GM10248 (cell line): Measurements from ENCODE around the gene SMIM13.
"Not testable (repeated sequence)": the region's sequence is repeated elsewhere in the genome, so short reads cannot be mapped to it uniquely, and the experiment has no call there.

Experiments
- CTCF ChIA-PET: fragments of 300-600 bp; sonication (Branson Sonifier 250); formaldehyde crosslinking; extraction: SDS; loops from one replicate; lab custom pipeline; 2021; ENCODE audit warnings: antibody characterized with exemption; lab: Yijun Ruan, JAX
- POLR2A ChIA-PET: fragments of 350-650 bp; sonication (Branson Sonifier 250); formaldehyde crosslinking; extraction: SDS; loops from one replicate; lab custom pipeline; 2020; ENCODE audit warnings: antibody characterized with exemption; lab: Yijun Ruan, JAX
- DNase-seq: peaks from one replicate; pipeline ENCODE4 v3.0.0; 2012; ENCODE audit errors: extremely low spot score
- CTCF ChIP-seq: IDR thresholded peaks from 2 replicates; pipeline ENCODE4 v1.5.1; 2012; ENCODE audit warnings: mild to moderate bottlenecking, low read depth; ENCODE audit errors: extremely low read depth, missing control alignments, control extremely low read depth

SMIM13 gene

GRCh38 chr6:11078266-11078665, 15.4 kb upstream of the SMIM13 start:
- ChIA-PET CTCF (interaction anchor here (0.8 to 2.7 kb wide), 4 partner anchors 9 to 123 kb away, joined by 3 to 8 read pairs (median 6); no protein-coding TSS in a partner anchor), POLR2A (no interaction called here)
- DNase-seq: no peak
- TF ChIP-seq CTCF: no peak

- no peak for DNase-seq
- TF ChIP-seq CTCF: no peak
- POLR2A ChIA-PET: no interaction called here
- CTCF ChIA-PET: interaction anchor here (1.0 to 2.1 kb wide), 5 partner anchors 8 to 18 kb away, joined by 3 to 23 read pairs (median 3); partner anchors contain the start of gene SMIM13
Observed at GRCh38 chr6:11080296-11080695, 13.3 kb upstream of the SMIM13 start.

GRCh38 chr6:11083491-11083890, 10.1 kb upstream of the SMIM13 start:
- CTCF ChIA-PET: interaction anchor here (1.1 to 1.8 kb wide), 3 partner anchors 10 to 129 kb away, joined by 4 to 5 read pairs (median 4); partner anchors contain the start of gene SMIM13
- DNase-seq: no peak
- TF ChIP-seq CTCF: no peak
- POLR2A ChIA-PET: no interaction called here

GRCh38 chr6:11083956-11084355, 9.7 kb upstream of the SMIM13 start:
- POLR2A ChIA-PET: no interaction called here
- DNase-seq: no peak
- no peak for TF ChIP-seq CTCF
- CTCF ChIA-PET: interaction anchor here (1.2 to 1.8 kb wide), 2 partner anchors 10 to 129 kb away, joined by 4 to 5 read pairs; partner anchors contain the start of gene SMIM13

- TF ChIP-seq CTCF: no peak
- POLR2A ChIA-PET: no interaction called here
- DNase-seq: no peak
- CTCF ChIA-PET: interaction anchor here (0.7 kb wide), 1 partner anchor 17 kb away, joined by 3 read pairs; no protein-coding TSS in a partner anchor
Observed at GRCh38 chr6:11085758-11086435, 7.7 kb upstream of the SMIM13 start.

GRCh38 chr6:11087141-11087812, 6.4 kb upstream of the SMIM13 start:
- POLR2A ChIA-PET, DNase-seq: not testable (repeated sequence)
- CTCF ChIA-PET: interaction anchor here (0.8 to 2.8 kb wide), 7 partner anchors 9 to 609 kb away, joined by 3 to 16 read pairs (median 4); no protein-coding TSS in a partner anchor
